AG04449 (cell line): Measurements from ENCODE around the gene A1BG.

Source experiments
- CTCF ChIA-PET: fragments of 350-600 bp; formaldehyde crosslinking; extraction: SDS; loops from one replicate; lab custom pipeline; 2021; ENCODE audit warnings: antibody characterized with exemption; lab: Yijun Ruan, JAX
- POLR2A ChIA-PET: fragments of 400-600, 350-600 bp; formaldehyde crosslinking; extraction: SDS; loops from one replicate; lab custom pipeline; 2020; ENCODE audit warnings: antibody characterized with exemption, inconsistent platforms; lab: Yijun Ruan, JAX
- DNase-seq: peaks from one replicate; pipeline ENCODE4 v3.0.0-alpha.2; 2010; ENCODE audit warnings: low read depth, low spot score
- H3K4me3 ChIP-seq: 2 replicates; pipeline ENCODE4 v1.5.1; 2011; ENCODE audit warnings: low read depth, mild to moderate bottlenecking, control low read depth, low read length
- TF ChIP-seq, protein P1 (sequence below): IDR thresholded peaks from one replicate; pipeline ENCODE4 v1.5.1; 2011; ENCODE audit warnings: mild to moderate bottlenecking, moderate library complexity, low read length, control low read depth, inconsistent platforms; ENCODE audit not compliant: insufficient read depth; ENCODE audit errors: missing control alignments

A1BG gene

DNA sequence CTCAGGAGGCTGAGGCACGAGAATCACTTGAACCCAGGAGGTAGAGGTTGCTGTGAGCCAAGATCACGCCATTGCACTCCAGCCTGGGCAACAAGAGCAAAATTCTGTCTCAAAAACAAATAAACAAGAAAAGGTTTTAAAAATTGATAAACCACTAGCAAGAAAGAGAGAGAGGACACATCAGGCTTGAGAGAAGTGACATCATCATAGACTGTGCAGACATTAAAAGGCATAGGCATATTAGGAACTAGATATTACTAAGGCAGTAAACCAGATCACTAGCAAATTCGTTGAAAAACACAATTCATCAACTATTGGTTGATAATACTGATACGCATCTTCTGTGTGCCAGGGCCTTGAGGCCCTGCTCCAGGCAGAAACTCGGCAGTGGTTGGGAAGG lies 7.7 kb downstream of the A1BG start:
- no peak for DNase-seq
- POLR2A ChIA-PET, result interaction anchor here (1.2 kb wide), 1 partner anchor 12 kb away, joined by 3 read pairs; no protein-coding TSS in a partner anchor
- no peak overlapping the region for H3K4me3 ChIP-seq
- TF ChIP-seq, protein P1, sequence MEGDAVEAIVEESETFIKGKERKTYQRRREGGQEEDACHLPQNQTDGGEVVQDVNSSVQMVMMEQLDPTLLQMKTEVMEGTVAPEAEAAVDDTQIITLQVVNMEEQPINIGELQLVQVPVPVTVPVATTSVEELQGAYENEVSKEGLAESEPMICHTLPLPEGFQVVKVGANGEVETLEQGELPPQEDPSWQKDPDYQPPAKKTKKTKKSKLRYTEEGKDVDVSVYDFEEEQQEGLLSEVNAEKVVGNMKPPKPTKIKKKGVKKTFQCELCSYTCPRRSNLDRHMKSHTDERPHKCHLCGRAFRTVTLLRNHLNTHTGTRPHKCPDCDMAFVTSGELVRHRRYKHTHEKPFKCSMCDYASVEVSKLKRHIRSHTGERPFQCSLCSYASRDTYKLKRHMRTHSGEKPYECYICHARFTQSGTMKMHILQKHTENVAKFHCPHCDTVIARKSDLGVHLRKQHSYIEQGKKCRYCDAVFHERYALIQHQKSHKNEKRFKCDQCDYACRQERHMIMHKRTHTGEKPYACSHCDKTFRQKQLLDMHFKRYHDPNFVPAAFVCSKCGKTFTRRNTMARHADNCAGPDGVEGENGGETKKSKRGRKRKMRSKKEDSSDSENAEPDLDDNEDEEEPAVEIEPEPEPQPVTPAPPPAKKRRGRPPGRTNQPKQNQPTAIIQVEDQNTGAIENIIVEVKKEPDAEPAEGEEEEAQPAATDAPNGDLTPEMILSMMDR, result no peak
- CTCF ChIA-PET, result no interaction called here

DNA sequence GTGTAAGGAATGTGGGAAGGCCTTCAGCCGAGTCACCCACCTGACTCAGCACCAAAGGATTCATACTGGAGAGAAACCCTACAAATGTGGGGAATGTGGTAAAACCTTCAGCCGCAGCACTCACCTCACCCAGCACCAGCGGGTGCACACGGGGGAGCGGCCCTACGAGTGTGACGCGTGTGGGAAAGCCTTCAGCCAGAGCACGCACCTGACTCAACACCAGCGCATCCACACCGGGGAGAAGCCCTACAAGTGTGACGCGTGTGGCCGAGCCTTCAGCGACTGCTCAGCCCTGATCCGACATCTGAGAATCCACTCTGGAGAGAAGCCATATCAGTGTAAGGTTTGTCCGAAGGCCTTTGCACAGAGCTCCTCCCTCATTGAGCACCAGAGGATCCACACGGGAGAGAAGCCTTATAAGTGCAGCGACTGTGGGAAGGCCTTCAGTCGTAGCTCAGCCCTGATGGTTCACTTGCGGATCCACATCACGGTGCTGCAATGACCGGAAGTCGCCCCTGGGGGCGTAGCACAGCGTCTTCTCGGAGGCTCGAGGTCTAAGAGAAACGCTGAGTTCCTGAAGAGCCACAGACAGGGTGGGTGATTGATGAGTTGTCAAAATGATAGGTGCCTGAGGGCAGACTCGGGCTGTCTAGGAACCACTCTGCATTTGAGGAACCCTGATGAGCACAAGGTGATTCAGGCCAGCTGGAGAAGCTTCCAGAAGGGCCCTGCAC lies 14.3 kb downstream of the A1BG start:
- TF ChIP-seq, protein P1, result no peak
- POLR2A ChIA-PET, result no interaction called here
- DNase-seq, result no peak
- no peak overlapping the region for H3K4me3 ChIP-seq
- CTCF ChIA-PET, result interaction anchor here (0.6 kb wide), 1 partner anchor 10 kb away, joined by 4 read pairs; no protein-coding TSS in a partner anchor

DNA sequence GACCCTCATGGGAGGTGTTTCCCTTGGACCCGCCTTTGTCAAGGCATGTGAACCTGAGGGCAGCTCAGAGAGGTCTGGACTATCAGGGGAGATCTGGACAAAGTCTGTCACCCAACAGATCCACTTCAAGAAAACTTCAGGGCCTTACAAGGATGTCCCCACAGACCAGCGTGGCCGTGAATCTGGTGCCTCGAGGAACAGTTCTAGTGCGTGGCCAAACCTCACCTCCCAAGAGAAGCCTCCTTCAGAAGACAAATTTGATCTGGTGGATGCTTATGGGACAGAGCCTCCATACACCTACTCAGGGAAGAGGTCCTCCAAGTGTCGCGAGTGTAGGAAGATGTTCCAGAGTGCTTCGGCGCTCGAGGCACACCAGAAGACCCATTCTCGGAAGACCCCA lies 15.0 kb downstream of the A1BG start:
- no peak overlapping the region for H3K4me3 ChIP-seq
- ChIA-PET POLR2A (no interaction called here), CTCF (no interaction called here)
- TF ChIP-seq, protein P1, result no peak
- DNase-seq, result no peak

DNA sequence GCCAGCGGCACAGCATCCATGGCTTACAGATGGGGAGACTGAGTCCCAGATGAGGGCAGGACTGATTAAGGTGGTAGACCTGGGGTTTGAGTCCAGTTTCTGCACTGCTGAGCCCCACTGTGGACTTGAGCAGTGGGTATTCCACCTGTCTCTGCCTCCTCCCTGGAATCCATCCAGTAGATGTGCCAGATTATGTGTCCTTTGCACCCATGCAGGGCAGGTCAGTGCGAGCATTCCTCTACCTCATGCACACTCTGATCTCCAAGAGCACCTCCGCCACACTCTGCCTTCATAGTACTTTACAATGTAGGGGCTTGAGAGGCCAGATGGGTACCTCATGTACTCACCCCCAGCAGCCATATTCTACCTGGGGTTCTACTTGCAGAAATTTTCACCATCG lies 16.5 kb downstream of the A1BG start:
- no peak for DNase-seq
- CTCF ChIA-PET, result interaction anchor here (1.2 kb wide), 1 partner anchor 10 kb away, joined by 3 read pairs; the partner anchor contains the start of gene ZSCAN22
- TF ChIP-seq, protein P1, result no peak
- H3K4me3 ChIP-seq, result no peak overlapping the region
- POLR2A ChIA-PET, result no interaction called here

DNA sequence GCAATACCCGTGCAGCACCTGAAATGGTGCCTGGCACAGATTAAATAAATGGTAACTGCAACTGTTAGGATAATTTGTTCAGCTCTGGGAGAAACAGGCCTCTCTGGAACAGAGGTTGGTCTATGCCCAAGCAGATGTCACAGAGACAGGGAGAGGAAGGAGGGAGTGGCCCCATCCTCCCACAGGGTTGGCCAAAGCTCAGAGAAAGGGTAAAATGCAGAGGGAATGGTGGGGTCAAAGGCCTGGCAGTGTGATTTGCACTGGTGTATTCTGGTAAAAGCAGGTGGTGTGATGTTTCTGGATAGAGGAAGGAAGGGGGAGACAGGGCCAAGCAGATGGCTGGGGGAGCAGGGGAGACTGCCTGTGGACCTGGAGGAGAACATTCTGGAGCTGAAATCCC lies 17.1 kb downstream of the A1BG start:
- DNase-seq, result no peak
- TF ChIP-seq, protein P1, result no peak
- ChIA-PET CTCF (interaction anchor here (1.2 kb wide), 1 partner anchor 10 kb away, joined by 3 read pairs; the partner anchor contains the start of gene ZSCAN22), POLR2A (no interaction called here)
- no peak overlapping the region for H3K4me3 ChIP-seq

DNA sequence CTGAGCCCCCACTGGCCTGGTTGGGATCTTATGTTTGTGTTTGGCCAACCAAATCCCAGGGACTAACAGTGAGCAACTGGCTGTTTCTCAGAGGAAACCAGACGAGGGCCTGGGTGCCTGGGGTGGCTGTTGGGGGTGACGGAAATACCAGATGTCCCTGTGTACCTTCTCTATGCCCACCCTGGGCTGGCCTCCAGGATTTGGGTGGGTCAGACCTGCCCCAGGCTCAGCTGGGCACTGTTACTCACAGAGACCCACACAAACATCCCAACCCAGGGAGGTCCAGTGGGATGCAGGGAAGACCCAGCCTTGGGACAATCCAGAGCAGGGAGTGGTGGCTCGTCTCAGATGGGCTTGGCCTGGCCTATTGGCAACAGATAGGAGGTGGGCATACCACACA lies 17.7 kb downstream of the A1BG start:
- POLR2A ChIA-PET, result interaction anchor here (1.0 kb wide), 1 partner anchor 12 kb away, joined by 6 read pairs; no protein-coding TSS in a partner anchor
- H3K4me3 ChIP-seq, result no peak overlapping the region
- TF ChIP-seq, protein P1, result no peak
- no peak for DNase-seq
- CTCF ChIA-PET, result interaction anchor here (1.2 kb wide), 1 partner anchor 9 kb away, joined by 3 read pairs; the partner anchor contains the start of gene ZSCAN22
